ENCODE data around the gene RNF5.
A peak's percentile ranks its signal among the peaks of the same experiment; 100 is the strongest.

The RNF5 gene

DNA sequence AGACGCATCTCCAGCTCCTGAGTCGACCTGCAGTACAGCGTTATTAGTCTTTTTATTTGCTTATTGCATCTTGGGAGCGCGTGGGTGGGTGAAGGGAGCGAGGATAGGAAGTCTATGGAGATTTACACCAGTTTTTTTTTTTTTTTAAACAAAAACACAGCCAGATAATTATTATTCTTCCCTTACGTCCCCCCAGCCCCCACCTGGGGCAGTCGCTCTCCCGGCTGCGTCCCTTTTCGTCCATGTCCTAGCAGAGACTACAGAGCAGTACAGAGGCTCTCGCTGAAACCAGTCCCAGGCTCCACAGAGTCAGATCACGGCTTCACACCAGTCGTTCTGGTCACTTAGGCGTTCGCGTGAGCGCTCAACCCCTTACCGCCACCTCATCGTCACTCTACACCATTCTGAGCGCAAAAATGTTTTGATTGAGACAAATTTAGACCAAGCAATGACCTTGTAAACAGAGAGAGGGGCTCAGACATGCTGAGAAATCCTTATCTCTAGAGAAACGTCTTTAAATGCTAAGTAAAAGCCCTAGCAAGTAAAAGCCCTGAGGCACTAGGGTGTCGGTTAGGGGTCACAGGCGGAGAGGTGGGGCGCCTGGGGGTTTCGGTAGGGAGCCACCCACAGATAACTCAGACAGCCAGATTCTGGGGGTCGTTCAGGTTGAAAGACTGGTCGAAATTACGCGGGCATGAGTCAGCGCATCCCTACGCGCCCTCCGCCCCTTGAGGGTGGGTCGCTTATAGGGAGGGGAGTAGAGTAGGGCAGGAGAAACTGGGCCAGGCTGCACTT is 25.2 kb upstream of the RNF5 start:
- DNase-seq: no peak

GRCh38 chr6:32153564-32154513 is 24.4 kb upstream of the RNF5 start, which contains the start of gene PPT2:
Gene PPT2, plus strand, starts transcription at chr6:32154141. Its CDS starts 454 bp downstream, at chr6:32154595.
- DNase-seq: peak; percentile 72

GRCh38 chr6:32154514-32155161 is 23.6 kb upstream of the RNF5 start:
- peak; percentile 73 for DNase-seq

- no peak for DNase-seq
Measured at GRCh38 chr6:32156891-32157290, 21.3 kb upstream of the RNF5 start.

GRCh38 chr6:32158052-32158451 is 20.2 kb upstream of the RNF5 start:
- DNase-seq: no peak

GRCh38 chr6:32163559-32164258 is 14.5 kb upstream of the RNF5 start:
- DNase-seq: no peak

DNA sequence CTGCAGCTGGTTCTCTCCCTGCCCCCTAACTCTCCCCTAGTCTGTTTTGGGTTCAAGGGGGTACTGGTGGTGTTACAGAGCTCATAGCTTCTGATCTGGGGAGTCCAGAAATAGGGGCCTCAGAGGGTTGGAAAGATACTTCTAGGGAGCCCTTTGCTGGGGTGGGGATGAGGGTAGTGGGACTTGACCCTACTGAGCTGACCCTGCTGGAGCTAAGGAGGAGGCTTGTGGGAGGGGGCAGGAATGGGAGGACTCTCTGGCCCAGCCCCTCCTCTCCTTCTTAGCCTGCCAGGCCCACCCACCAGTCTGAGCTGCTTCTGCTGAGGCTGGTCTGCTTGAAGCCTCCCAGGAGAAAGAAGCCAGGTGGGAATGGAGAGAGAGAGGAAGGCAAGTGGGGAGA is 13.9 kb upstream of the RNF5 start, which contains the start of gene EGFL8:
Gene EGFL8, plus strand, starts transcription at position 301 of the 400 bp plus-strand sequence. CDS start 1,571 bp downstream, outside the sequence.
- no peak for DNase-seq

GRCh38 chr6:32166411-32167061 is 11.7 kb upstream of the RNF5 start:
- no peak for DNase-seq

GRCh38 chr6:32167154-32167760 is 10.9 kb upstream of the RNF5 start:
- no peak for DNase-seq

- no peak for DNase-seq
Measured at GRCh38 chr6:32167761-32168262, 10.4 kb upstream of the RNF5 start.

- no peak for DNase-seq
Measured at GRCh38 chr6:32168350-32168749, 9.9 kb upstream of the RNF5 start.

GRCh38 chr6:32168807-32169591 is 9.2 kb upstream of the RNF5 start:
- no peak for DNase-seq

DNA sequence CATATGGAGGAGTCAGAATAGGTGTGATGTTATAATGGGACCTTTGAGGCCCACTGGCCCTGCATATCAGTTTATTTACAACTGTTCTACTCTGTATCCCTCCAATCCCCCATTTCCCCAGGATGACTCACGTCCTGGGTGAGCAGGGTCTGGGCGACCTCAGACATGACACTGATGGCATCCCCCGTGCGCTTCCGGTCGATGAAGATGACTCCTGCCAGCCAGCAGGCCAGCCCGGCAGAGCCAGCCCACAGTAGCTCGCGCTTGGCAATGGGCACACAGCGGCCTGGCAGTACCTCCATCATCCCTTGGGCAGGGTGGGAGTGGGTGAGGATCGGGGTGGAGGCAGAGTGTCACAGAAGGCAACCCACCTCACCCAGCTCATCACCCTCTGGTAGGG is 7.9 kb upstream of the RNF5 start:
- no peak for DNase-seq

- no peak for DNase-seq
Measured at GRCh38 chr6:32171234-32171633, 7.0 kb upstream of the RNF5 start.

GRCh38 chr6:32173051-32173727 is 5.0 kb upstream of the RNF5 start:
- DNase-seq: no peak

GRCh38 chr6:32174416-32174815 is 3.8 kb upstream of the RNF5 start:
- DNase-seq: no peak

DNA sequence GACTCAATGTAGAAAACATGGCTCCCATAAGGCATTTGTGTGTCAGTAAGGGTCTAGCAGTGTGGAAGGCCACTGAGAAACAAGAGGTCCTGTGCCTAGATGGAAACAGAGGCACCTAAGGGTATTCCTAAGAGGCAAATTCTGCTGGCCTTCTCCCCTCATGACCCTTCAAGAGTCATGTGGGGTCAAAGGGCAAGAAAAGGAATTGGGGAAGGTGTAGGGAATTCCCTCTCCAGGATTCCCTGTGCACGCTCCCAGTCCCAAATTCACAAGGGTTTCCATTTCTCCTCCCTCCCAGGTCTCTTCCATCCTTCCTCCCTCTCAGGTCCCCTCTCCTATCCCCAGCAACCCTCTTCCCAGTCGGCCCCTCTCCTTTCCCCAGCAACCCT is 2.9 kb upstream of the RNF5 start:
- no peak for DNase-seq

DNA sequence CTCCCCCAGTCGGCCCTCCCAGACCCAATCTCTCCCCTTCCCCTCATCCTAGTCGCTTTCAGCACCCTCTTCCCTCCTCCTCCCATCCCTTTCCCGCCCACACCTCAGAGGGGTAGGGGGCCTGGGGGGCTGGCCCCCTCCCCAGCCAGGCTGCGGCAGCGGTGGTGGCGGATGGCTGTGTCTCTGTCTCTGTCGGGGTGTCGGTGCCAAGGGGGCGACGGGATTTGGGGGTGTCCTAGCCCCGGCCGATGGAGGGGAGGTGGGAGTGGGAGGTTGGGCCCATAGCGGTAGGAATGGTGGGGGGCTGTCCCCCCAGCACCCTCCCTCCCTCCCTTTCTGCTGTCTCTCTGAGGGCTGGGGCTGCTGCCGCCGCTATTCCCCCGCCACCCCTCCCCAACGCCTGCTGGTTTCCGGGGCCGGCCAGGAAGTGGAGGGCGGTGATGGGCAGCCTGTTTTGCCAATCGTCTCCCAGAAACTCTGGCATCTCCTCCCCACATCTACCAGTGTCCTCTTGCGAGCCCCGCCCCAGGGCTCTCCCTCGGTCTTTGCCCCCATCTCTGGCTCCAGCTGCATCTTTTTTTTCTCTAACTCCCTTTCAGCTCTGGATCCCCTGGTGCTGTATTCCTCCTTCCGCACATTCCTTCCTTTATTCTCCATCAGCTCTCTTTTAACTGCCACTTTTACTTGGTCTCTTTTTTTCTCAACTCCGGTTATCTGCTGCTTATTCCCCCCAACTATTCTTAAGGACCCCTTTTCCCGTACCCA is 2.3 kb upstream of the RNF5 start, which contains the start of gene AGPAT1:
Gene AGPAT1, minus strand, starts transcription at position 374 of the 765 bp plus-strand sequence. CDS start 4,588 bp downstream, outside the sequence.
- peak; percentile 98 for DNase-seq

All from activated CD4-positive, alpha-beta T cell treated with anti-CD3 and anti-CD28 coated beads, Interleukin-10, Interleukin-2, amounts not matched to agents 100 ng/mL and 50 ng/mL, durations not matched to agents 16 hours and 8 hours (primary cell).